SK-N-SH (cell line): ENCODE results near the gene CCNY. TPM values are rescaled to one million over a fixed set of nuclear protein-coding genes. Genes with fewer than 3 reads are reported as not detected.

ENCODE experiments used
- CTCF ChIA-PET: fragments of 300-600, 350-600 bp; formaldehyde crosslinking; extraction: SDS; loops from one replicate; lab custom pipeline; 2021; lab: Yijun Ruan, JAX
- POLR2A ChIA-PET: fragments of 350-600 bp; sonication (Branson Sonifier 250); formaldehyde crosslinking; extraction: SDS; loops from one replicate; lab custom pipeline; 2020; ENCODE audit warnings: antibody characterized with exemption, inconsistent platforms; lab: Yijun Ruan, JAX
- DNase-seq: peaks from one replicate; pipeline ENCODE4 v3.0.0; 2012
- H2AFZ ChIP-seq: fragments of 200-600 bp; sonication (generic); 2 replicates; pipeline ENCODE4 v1.8.1; 2016; ENCODE audit warnings: antibody characterized with exemption, mild to moderate bottlenecking, low read depth
- H3F3A ChIP-seq: fragments of 200-600 bp; sonication (generic); replicated peaks from 2 replicates; pipeline ENCODE3; 2016; ENCODE audit warnings: antibody characterized with exemption, mild to moderate bottlenecking; ENCODE audit not compliant: insufficient read depth
- H3K27ac ChIP-seq, 2 experiments: fragments of 200-500 bp in 1 of 2; fragments of 200-600 bp in 1 of 2; sonication (Bioruptor generic) in 1 of 2; sonication (generic), shearing (Covaris generic) in 1 of 2; 2 replicates each; pipeline versions ENCODE4 v1.5.1 to v1.6.1; 2014 to 2016; ENCODE audit warnings: low read depth in 2 of 2, inconsistent platforms in 1 of 2, low read length in 1 of 2, mild to moderate bottlenecking in 1 of 2, mixed read lengths in 1 of 2
- H3K27me3 ChIP-seq: fragments of 200-600 bp; sonication (generic), shearing (Covaris generic); 2 replicates; pipeline ENCODE4 v1.6.1; 2016; ENCODE audit warnings: mixed run types; ENCODE audit not compliant: insufficient read depth
- H3K36me3 ChIP-seq, 2 experiments: fragments of 200-500 bp in 1 of 2; fragments of 200-600 bp in 1 of 2; sonication (Bioruptor generic) in 1 of 2; sonication (generic) in 1 of 2; replicated peaks in 1 of 2; 2 replicates each; pipeline versions ENCODE3 to v1.5.1; 2014 to 2016; ENCODE audit warnings: low read length in 1 of 2, mild to moderate bottlenecking in 1 of 2; ENCODE audit not compliant: insufficient read depth in 2 of 2, control insufficient read depth in 1 of 2
- H3K4me1 ChIP-seq, 2 experiments: fragments of 200-500 bp in 1 of 2; fragments of 200-600 bp in 1 of 2; sonication (Bioruptor generic) in 1 of 2; sonication (generic), shearing (Covaris generic) in 1 of 2; 2 replicates each; pipeline versions ENCODE4 v1.5.1 to v1.6.1; 2014 to 2016; ENCODE audit warnings: low read depth in 1 of 2, low read length in 1 of 2, mixed run types in 1 of 2; ENCODE audit not compliant: insufficient read depth in 2 of 2, control insufficient read depth in 1 of 2
- H3K4me2 ChIP-seq: fragments of 200-600 bp; sonication (generic), shearing (Covaris generic); 2 replicates; pipeline ENCODE4 v1.6.1; 2017; ENCODE audit warnings: mixed run types
- H3K4me3 ChIP-seq, 2 experiments: fragments of 200-500 bp in 1 of 2; fragments of 200-600 bp in 1 of 2; sonication (Bioruptor generic) in 1 of 2; sonication (generic), shearing (Covaris generic) in 1 of 2; 2 replicates each; pipeline versions ENCODE4 v1.5.1 to v1.8.1; 2014 to 2016; ENCODE audit warnings: low read depth in 2 of 2, inconsistent platforms in 1 of 2, low read length in 1 of 2, mild to moderate bottlenecking in 1 of 2, mixed read lengths in 1 of 2, moderate library complexity in 1 of 2
- H3K79me2 ChIP-seq: fragments of 200-600 bp; sonication (generic); 2 replicates; pipeline ENCODE4 v1.8.1; 2017; ENCODE audit warnings: mild to moderate bottlenecking; ENCODE audit not compliant: insufficient read depth
- H3K9ac ChIP-seq: fragments of 200-600 bp; sonication (generic); 2 replicates; pipeline ENCODE4 v1.6.1; 2017; ENCODE audit warnings: mixed run types
- H3K9me2 ChIP-seq: fragments of 200-600 bp; sonication (generic); 2 replicates; pipeline ENCODE4 v1.6.1; 2017; ENCODE audit warnings: mixed run types
- H3K9me3 ChIP-seq: fragments of 200-600 bp; sonication (generic); 2 replicates; pipeline ENCODE4 v1.6.1; 2017; ENCODE audit warnings: mixed run types, mild to moderate bottlenecking, moderate library complexity
- H4K20me1 ChIP-seq: fragments of 200-600 bp; sonication (generic); 2 replicates; pipeline ENCODE4 v1.6.1; 2017; ENCODE audit warnings: mild to moderate bottlenecking, mixed run types; ENCODE audit not compliant: insufficient read depth
- CHD2 ChIP-seq: fragments of 150-350 bp; IDR thresholded peaks from 2 replicates; pipeline ENCODE4 v1.6.1; 2018; ENCODE audit warnings: low read length; ENCODE audit not compliant: partially characterized antibody
- FOSL2 ChIP-seq: IDR thresholded peaks from 2 replicates; pipeline ENCODE4 v1.4.0; 2012; ENCODE audit warnings: low read depth, mild to moderate bottlenecking, moderate library complexity, borderline replicate concordance
- FOXM1 ChIP-seq: IDR thresholded peaks from 2 replicates; pipeline ENCODE4 v1.4.0; 2012; ENCODE audit warnings: low read depth, mild to moderate bottlenecking
- GABPA ChIP-seq: IDR thresholded peaks from 2 replicates; pipeline ENCODE4 v1.4.0; 2012; ENCODE audit warnings: low read depth, mild to moderate bottlenecking
- JUND ChIP-seq: IDR thresholded peaks from 2 replicates; pipeline ENCODE4 v1.4.0; 2012
- MEF2A ChIP-seq: IDR thresholded peaks from 2 replicates; pipeline ENCODE4 v1.4.0; 2012; ENCODE audit warnings: low read depth, borderline replicate concordance
- NFIC ChIP-seq: IDR thresholded peaks from 2 replicates; pipeline ENCODE4 v1.4.0; 2012; ENCODE audit warnings: borderline replicate concordance
- PBX3 ChIP-seq: IDR thresholded peaks from 2 replicates; pipeline ENCODE4; 2012
- RCOR1 ChIP-seq: fragments of 150-350 bp; IDR thresholded peaks from 2 replicates; pipeline ENCODE4 v1.6.1; 2017; ENCODE audit warnings: antibody characterized with exemption, low read length
- RFX5 ChIP-seq: IDR thresholded peaks from 2 replicates; pipeline ENCODE4 v1.6.1; 2012; ENCODE audit warnings: mild to moderate bottlenecking, improper control_type of control experiment, low read length
- RXRA ChIP-seq: IDR thresholded peaks from 2 replicates; pipeline ENCODE4 v1.4.0; 2012; ENCODE audit warnings: low read depth, mild to moderate bottlenecking, borderline replicate concordance
- SMC3 ChIP-seq: IDR thresholded peaks from 2 replicates; pipeline ENCODE4 v1.6.1; 2012; ENCODE audit warnings: low read depth, low read length, improper control_type of control experiment
- TAF1 ChIP-seq: IDR thresholded peaks from 2 replicates; pipeline ENCODE4 v1.6.1; 2012; ENCODE audit warnings: low read depth, mild to moderate bottlenecking, low read length, moderate library complexity, borderline replicate concordance
- TCF12 ChIP-seq: IDR thresholded peaks from 2 replicates; pipeline ENCODE4 v1.4.0; 2012
- TEAD4 ChIP-seq: IDR thresholded peaks from 2 replicates; pipeline ENCODE4 v1.4.0; 2012; ENCODE audit warnings: mild to moderate bottlenecking, borderline replicate concordance; ENCODE audit not compliant: insufficient read depth
- YY1 ChIP-seq: IDR thresholded peaks from 2 replicates; pipeline ENCODE4 v1.4.0; 2012; ENCODE audit warnings: low read depth, mild to moderate bottlenecking
- WGBS: methylation state at CpG from one replicate; pipeline ENCODE4 v1.1.6; 2017; ENCODE audit warnings: low lambda C conversion rate; 5-methylcytosine and 5-hydroxymethylcytosine counted together
- polyA plus RNA-seq, 3 experiments: library from polyadenylated mRNA; depleted of rRNA; stranded (reverse); fragments of >200 nt; gene quantifications; 2 replicates each; pipeline ENCODE4 v1.2.3, GENCODE V29; 2012
- TF ChIP-seq, protein P1 (sequence below): IDR thresholded peaks from 2 replicates; pipeline ENCODE4 v1.6.1; 2012; ENCODE audit warnings: mild to moderate bottlenecking, low read depth, low read length, moderate library complexity
- TF ChIP-seq, protein P2 (sequence below): fragments of 150-350 bp; IDR thresholded peaks from 2 replicates; pipeline ENCODE4 v1.6.1; 2017; ENCODE audit warnings: antibody characterized with exemption, low read length, low read depth, borderline replicate concordance
- TF ChIP-seq, protein P3 (sequence below): fragments of 150-350 bp; IDR thresholded peaks from 2 replicates; pipeline ENCODE4 v1.6.1; 2016; ENCODE audit warnings: mild to moderate bottlenecking, low read depth, low read length
- TF ChIP-seq, protein P4 (sequence below): IDR thresholded peaks from 2 replicates; pipeline ENCODE4 v1.4.0; 2012; ENCODE audit warnings: low read depth

The CCNY gene
- polyA plus RNA-seq, 1 of the 3 experiments (the other 2 are of a cell fraction) = 29.4 TPM

DNA sequence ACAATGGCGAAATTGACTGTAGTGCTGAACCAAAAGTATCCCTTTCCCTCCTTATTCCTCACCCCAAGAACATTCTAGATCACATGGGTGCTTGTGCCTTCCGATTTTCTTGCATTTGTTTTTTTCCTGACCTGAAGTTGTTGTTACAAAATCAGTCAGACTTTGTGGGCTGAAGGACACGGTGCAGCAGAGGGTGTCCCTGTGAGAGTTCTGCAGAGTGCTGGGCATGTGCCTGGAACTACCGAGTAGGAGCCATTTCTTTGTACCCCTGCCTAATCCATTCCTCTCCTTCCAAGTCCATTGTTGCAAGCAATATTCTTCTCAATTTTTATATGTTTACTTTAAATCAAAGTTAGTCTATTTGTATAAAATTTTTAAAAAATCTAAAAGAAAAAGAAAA lies 233.5 kb downstream of the CCNY start:
- H3K9ac ChIP-seq = no peak overlapping the region
- H3K27me3 ChIP-seq = no peaks in the 10 kb centered on the region
- H2AFZ ChIP-seq = no peak overlapping the region
- no peaks in the 10 kb centered on the region for H4K20me1 ChIP-seq
- CTCF ChIA-PET = no interaction called here
- no peaks in the 10 kb centered on the region for H3K9me3 ChIP-seq
- no peak overlapping the region for H3K4me3 ChIP-seq
- POLR2A ChIA-PET = no interaction called here
- no peak overlapping the region for H3K27ac ChIP-seq
- no peak for DNase-seq
- no peaks in the 10 kb centered on the region for H3F3A ChIP-seq
- H3K4me2 ChIP-seq = no peak overlapping the region
- H3K79me2 ChIP-seq = no peaks in the 10 kb centered on the region
- WGBS = 97% methylated on average over 4 of the region's 4 CpGs
- peaks cover 9 to 49% of the 10 kb centered on the region in 2 experiments for H3K36me3 ChIP-seq
- peaks cover under 1% of the 10 kb centered on the region in 2 experiments; a peak in 2 of 4 replicates for H3K4me1 ChIP-seq
- H3K9me2 ChIP-seq = no peaks in the 10 kb centered on the region
- no peak for TF ChIP-seq TEAD4
- TF ChIP-seq GABPA = no peak
- TF ChIP-seq RFX5 = no peak
- TF ChIP-seq, protein P1, sequence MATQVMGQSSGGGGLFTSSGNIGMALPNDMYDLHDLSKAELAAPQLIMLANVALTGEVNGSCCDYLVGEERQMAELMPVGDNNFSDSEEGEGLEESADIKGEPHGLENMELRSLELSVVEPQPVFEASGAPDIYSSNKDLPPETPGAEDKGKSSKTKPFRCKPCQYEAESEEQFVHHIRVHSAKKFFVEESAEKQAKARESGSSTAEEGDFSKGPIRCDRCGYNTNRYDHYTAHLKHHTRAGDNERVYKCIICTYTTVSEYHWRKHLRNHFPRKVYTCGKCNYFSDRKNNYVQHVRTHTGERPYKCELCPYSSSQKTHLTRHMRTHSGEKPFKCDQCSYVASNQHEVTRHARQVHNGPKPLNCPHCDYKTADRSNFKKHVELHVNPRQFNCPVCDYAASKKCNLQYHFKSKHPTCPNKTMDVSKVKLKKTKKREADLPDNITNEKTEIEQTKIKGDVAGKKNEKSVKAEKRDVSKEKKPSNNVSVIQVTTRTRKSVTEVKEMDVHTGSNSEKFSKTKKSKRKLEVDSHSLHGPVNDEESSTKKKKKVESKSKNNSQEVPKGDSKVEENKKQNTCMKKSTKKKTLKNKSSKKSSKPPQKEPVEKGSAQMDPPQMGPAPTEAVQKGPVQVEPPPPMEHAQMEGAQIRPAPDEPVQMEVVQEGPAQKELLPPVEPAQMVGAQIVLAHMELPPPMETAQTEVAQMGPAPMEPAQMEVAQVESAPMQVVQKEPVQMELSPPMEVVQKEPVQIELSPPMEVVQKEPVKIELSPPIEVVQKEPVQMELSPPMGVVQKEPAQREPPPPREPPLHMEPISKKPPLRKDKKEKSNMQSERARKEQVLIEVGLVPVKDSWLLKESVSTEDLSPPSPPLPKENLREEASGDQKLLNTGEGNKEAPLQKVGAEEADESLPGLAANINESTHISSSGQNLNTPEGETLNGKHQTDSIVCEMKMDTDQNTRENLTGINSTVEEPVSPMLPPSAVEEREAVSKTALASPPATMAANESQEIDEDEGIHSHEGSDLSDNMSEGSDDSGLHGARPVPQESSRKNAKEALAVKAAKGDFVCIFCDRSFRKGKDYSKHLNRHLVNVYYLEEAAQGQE = no peak
- TF ChIP-seq CHD2 = no peak
- TF ChIP-seq, protein P2, sequence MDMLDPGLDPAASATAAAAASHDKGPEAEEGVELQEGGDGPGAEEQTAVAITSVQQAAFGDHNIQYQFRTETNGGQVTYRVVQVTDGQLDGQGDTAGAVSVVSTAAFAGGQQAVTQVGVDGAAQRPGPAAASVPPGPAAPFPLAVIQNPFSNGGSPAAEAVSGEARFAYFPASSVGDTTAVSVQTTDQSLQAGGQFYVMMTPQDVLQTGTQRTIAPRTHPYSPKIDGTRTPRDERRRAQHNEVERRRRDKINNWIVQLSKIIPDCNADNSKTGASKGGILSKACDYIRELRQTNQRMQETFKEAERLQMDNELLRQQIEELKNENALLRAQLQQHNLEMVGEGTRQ = no peak
- no peak for TF ChIP-seq YY1
- no peak for TF ChIP-seq NFIC
- no peak for TF ChIP-seq SMC3
- TF ChIP-seq, all 33 proteins: peak for 0

DNA sequence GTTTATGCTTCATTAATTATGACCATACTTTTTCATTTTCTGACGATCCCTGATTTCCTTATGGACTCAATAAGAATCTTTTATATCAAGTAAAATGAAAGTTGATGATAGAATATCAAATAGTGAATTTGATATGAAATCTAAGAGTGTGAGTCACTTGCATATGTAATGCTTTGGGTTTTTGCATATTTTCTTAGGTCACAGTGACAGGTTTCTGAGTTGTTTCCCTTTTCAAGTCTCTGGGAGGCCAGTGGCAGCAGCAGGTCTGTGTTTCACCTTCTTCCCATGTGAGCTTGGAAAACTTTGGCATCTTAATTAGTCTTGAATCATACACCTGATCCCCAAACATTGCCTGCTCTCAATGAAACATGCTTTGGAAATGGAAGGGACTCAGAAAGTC lies 234.1 kb downstream of the CCNY start:
- Histone ChIP-seq H3K4me1 (no peaks in the 10 kb centered on the region), H3F3A (peaks cover 4% of the 10 kb centered on the region), H3K9me2 (no peaks in the 10 kb centered on the region), H4K20me1 (no peaks in the 10 kb centered on the region), H3K4me3 (no peak overlapping the region), H3K27ac (no peak overlapping the region), H3K27me3 (no peaks in the 10 kb centered on the region), H3K36me3 (peaks cover 9 to 49% of the 10 kb centered on the region in 2 experiments), H3K79me2 (no peaks in the 10 kb centered on the region), H3K9ac (no peak overlapping the region), H2AFZ (no peak overlapping the region), H3K4me2 (no peak overlapping the region)
- ChIA-PET POLR2A (no interaction called here), CTCF (no interaction called here)
- DNase-seq = no peak
- WGBS = 95% methylated on average over 1 of the region's 1 CpG
- TF ChIP-seq FOXM1 = no peak
- no peak for TF ChIP-seq TCF12
- TF ChIP-seq TEAD4 = no peak
- TF ChIP-seq JUND = no peak
- no peak for TF ChIP-seq RCOR1
- TF ChIP-seq, protein P3, sequence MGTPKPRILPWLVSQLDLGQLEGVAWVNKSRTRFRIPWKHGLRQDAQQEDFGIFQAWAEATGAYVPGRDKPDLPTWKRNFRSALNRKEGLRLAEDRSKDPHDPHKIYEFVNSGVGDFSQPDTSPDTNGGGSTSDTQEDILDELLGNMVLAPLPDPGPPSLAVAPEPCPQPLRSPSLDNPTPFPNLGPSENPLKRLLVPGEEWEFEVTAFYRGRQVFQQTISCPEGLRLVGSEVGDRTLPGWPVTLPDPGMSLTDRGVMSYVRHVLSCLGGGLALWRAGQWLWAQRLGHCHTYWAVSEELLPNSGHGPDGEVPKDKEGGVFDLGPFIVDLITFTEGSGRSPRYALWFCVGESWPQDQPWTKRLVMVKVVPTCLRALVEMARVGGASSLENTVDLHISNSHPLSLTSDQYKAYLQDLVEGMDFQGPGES = no peak
- no peak for TF ChIP-seq NFIC
- no peak for TF ChIP-seq TAF1
- no peak for TF ChIP-seq PBX3
- TF ChIP-seq, protein P4, sequence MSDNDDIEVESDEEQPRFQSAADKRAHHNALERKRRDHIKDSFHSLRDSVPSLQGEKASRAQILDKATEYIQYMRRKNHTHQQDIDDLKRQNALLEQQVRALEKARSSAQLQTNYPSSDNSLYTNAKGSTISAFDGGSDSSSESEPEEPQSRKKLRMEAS = no peak
- no peak for TF ChIP-seq RXRA
- no peak for TF ChIP-seq MEF2A
- no peak for TF ChIP-seq YY1
- no peak for TF ChIP-seq FOSL2
- no peak for TF ChIP-seq CHD2
- TF ChIP-seq, protein P2 = no peak
- TF ChIP-seq, all 33 proteins: peak for 0
- no peaks in the 10 kb centered on the region for H3K9me3 ChIP-seq
